HepG2 (cell line): ENCODE measurements around the gene TBX10. TPM values are rescaled to one million over a fixed set of nuclear protein-coding genes. Genes with fewer than 3 reads are reported as not detected.

Source experiments
- ATAC-seq: fragments of 200-7000 bp; cut with Tn5 transposase; 3 replicates; pipeline ENCODE4 v1.9.1; 2020; ENCODE audit warnings: mild to moderate bottlenecking, moderate library complexity
- BruUV-seq: library from RNA; stranded (reverse); fragments of 400-500 nt; replicated peaks from 2 replicates; lab custom pipeline; 2021; lab: Mats Ljungman, UMichigan
- CTCF ChIA-PET: fragments of 300-600 bp; formaldehyde crosslinking; extraction: SDS; loops from one replicate; lab custom pipeline; 2021; ENCODE audit warnings: low total read pairs, inconsistent platforms, low intra/inter-chr PET ratio; lab: Yijun Ruan, JAX
- POLR2A ChIA-PET: fragments of 350-600 bp; sonication (Branson Sonifier 250); formaldehyde crosslinking; loops from one replicate; lab custom pipeline; 2020; ENCODE audit warnings: antibody characterized with exemption, inconsistent platforms; lab: Yijun Ruan, JAX
- DNase-seq: peaks from one replicate; pipeline ENCODE4 v3.0.0-alpha.2; 2015; ENCODE audit warnings: low spot score
- FAIRE-seq: peaks from 3 replicates; lab custom pipeline; 2011; peaks lifted over from hg19 to GRCh38; lab: Jason Lieb, UNC
- H2AFZ ChIP-seq: one replicate; pipeline ENCODE4 v1.6.1; 2011; ENCODE audit warnings: low read length, inconsistent platforms
- H3K27ac ChIP-seq: fragments of 300-600 bp; 3 replicates; pipeline ENCODE4 v1.8.0; 2011; ENCODE audit warnings: mixed run types, mild to moderate bottlenecking, mixed read lengths, low read length, inconsistent platforms; ENCODE audit not compliant: insufficient read depth; ENCODE audit errors: extremely low read length
- H3K27me3 ChIP-seq, 2 experiments: fragments of 200-600 bp in 1 of 2; 2 replicates in 1 of 2; 3 replicates in 1 of 2; pipeline versions ENCODE4 v1.6.0 to v1.8.0; 2011; ENCODE audit warnings: low read length in 2 of 2, mild to moderate bottlenecking in 2 of 2, moderate library complexity in 2 of 2, inconsistent platforms in 1 of 2; ENCODE audit not compliant: insufficient read depth in 2 of 2, control insufficient read depth in 1 of 2
- H3K36me3 ChIP-seq, 2 experiments: fragments of 200-600 bp in 1 of 2; replicated peaks in 1 of 2; 2 replicates in 1 of 2; 3 replicates in 1 of 2; pipeline versions ENCODE4 v1.5.1 to v1.8.0; 2011; ENCODE audit warnings: low read length in 2 of 2, inconsistent platforms in 1 of 2; ENCODE audit not compliant: insufficient read depth in 2 of 2, control insufficient read depth in 1 of 2
- H3K4me1 ChIP-seq: 2 replicates; pipeline ENCODE4 v1.5.1; 2012; ENCODE audit warnings: low read length, inconsistent platforms; ENCODE audit not compliant: insufficient read depth
- H3K4me2 ChIP-seq: 2 replicates; pipeline ENCODE4 v1.6.0; 2011; ENCODE audit warnings: low read depth, low read length, inconsistent platforms
- H3K4me3 ChIP-seq, 3 experiments: fragments of 200-600 bp in 1 of 3; sonication (generic), shearing (Covaris generic) in 1 of 3; replicated peaks in 1 of 3; 2 replicates each; pipeline ENCODE4 v1.5.1; 2011 to 2016; ENCODE audit warnings: low read length in 3 of 3, inconsistent platforms in 2 of 3, low read depth in 2 of 3, mild to moderate bottlenecking in 2 of 3, control low read depth in 1 of 3, mixed read lengths in 1 of 3; ENCODE audit not compliant: insufficient read depth in 1 of 3
- H3K79me2 ChIP-seq: one replicate; pipeline ENCODE4 v1.6.1; 2011; ENCODE audit warnings: low read length, inconsistent platforms; ENCODE audit not compliant: insufficient read depth
- H3K9ac ChIP-seq: 2 replicates; pipeline ENCODE4 v1.6.0; 2011; ENCODE audit warnings: mild to moderate bottlenecking, low read depth, low read length, inconsistent platforms; ENCODE audit not compliant: insufficient read depth
- H3K9me3 ChIP-seq: 2 replicates; pipeline ENCODE4 v1.5.1; 2012; ENCODE audit warnings: mild to moderate bottlenecking, low read length
- H4K20me1 ChIP-seq: 2 replicates; pipeline ENCODE4 v1.6.0; 2011; ENCODE audit warnings: inconsistent platforms, mild to moderate bottlenecking, low read length, moderate library complexity; ENCODE audit not compliant: insufficient read depth
- AKNA ChIP-seq: sonication (generic); formaldehyde crosslinking; IDR thresholded peaks from 2 replicates; pipeline ENCODE4 v1.4.0; 2020; ENCODE audit warnings: missing genetic modification reagents, borderline replicate concordance
- DNMT3B ChIP-seq: conservative IDR thresholded peaks from 2 replicates; pipeline ENCODE4 v1.6.1; 2016; ENCODE audit warnings: missing biosample characterization, control low read depth
- EZH2 ChIP-seq: conservative IDR thresholded peaks from 2 replicates; pipeline ENCODE4 v1.6.1; 2012; ENCODE audit warnings: mild to moderate bottlenecking, low read depth, low read length, moderate library complexity
- IKZF1 ChIP-seq: fragments of 450-650 bp; IDR thresholded peaks from 2 replicates; pipeline ENCODE4 v1.7.1; 2016
- KDM2A ChIP-seq: sonication (generic); formaldehyde crosslinking; IDR thresholded peaks from 2 replicates; pipeline ENCODE4 v1.4.0; 2020; ENCODE audit warnings: low read depth, missing genetic modification reagents, borderline replicate concordance
- MXD3 ChIP-seq: IDR thresholded peaks from 2 replicates; pipeline ENCODE4 v1.6.1; 2016; ENCODE audit warnings: mild to moderate bottlenecking, missing biosample characterization, missing genetic modification reagents
- NFIC ChIP-seq: IDR thresholded peaks from 2 replicates; pipeline ENCODE4 v1.6.1; 2012; ENCODE audit warnings: mild to moderate bottlenecking, low read length, inconsistent platforms
- ONECUT2 ChIP-seq: sonication (generic); formaldehyde crosslinking; IDR thresholded peaks from 2 replicates; pipeline ENCODE4 v1.4.0; 2020; ENCODE audit warnings: missing genetic modification reagents
- SKIL ChIP-seq: sonication (generic); formaldehyde crosslinking; IDR thresholded peaks from 2 replicates; pipeline ENCODE4 v1.8.0; 2022; ENCODE audit warnings: missing genetic modification reagents, mild to moderate bottlenecking, moderate library complexity, borderline replicate concordance
- SRF ChIP-seq: IDR thresholded peaks from 2 replicates; pipeline ENCODE4 v1.6.1; 2011; ENCODE audit warnings: mild to moderate bottlenecking, low read depth, low read length, moderate library complexity
- STAG1 ChIP-seq: sonication (generic); formaldehyde crosslinking; IDR thresholded peaks from 2 replicates; pipeline ENCODE4 v1.4.0; 2020; ENCODE audit warnings: missing genetic modification reagents
- ZNF512B ChIP-seq: sonication (generic); formaldehyde crosslinking; IDR thresholded peaks from 2 replicates; pipeline ENCODE4 v1.5.1; 2020; ENCODE audit warnings: missing genetic modification reagents, mild to moderate bottlenecking, borderline replicate concordance
- ZNF550 ChIP-seq: sonication (generic); formaldehyde crosslinking; IDR thresholded peaks from 2 replicates; pipeline ENCODE4 v1.4.0; 2020; ENCODE audit warnings: mild to moderate bottlenecking, missing genetic modification reagents, borderline replicate concordance
- ZNF567 ChIP-seq: sonication (generic); formaldehyde crosslinking; IDR thresholded peaks from 2 replicates; pipeline ENCODE4 v1.8.1; 2023; ENCODE audit warnings: mild to moderate bottlenecking, missing genetic modification reagents, borderline replicate concordance
- ZNF720 ChIP-seq: sonication (generic); formaldehyde crosslinking; IDR thresholded peaks from 2 replicates; pipeline ENCODE4 v1.4.0; 2020; ENCODE audit warnings: missing genetic modification reagents
- WGBS: methylation state at CpG from one replicate; pipeline ENCODE4 v1.1.6; 2017; ENCODE audit warnings: low lambda C conversion rate; 5-methylcytosine and 5-hydroxymethylcytosine counted together
- in situ Hi-C: cut with HindIII; loops from 2 replicates; pipeline ENCODE4 v1.10.0; 2017; ENCODE audit warnings: low pct_unique_long_range_greater_than_20kb; ENCODE audit not compliant: extremely low pct_ligation_motif_present
- intact Hi-C: fragments of 100-400 bp; cut with micrococcal nuclease; formaldehyde crosslinking; loops from one replicate; pipeline ENCODE4 v1.10.0; 2022; ENCODE audit not compliant: unreplicated experiment
- polyA plus RNA-seq, 8 experiments: library from polyadenylated mRNA; depleted of rRNA in 3 of 8; stranded (reverse) in 7 of 8; unstranded in 1 of 8; fragments of >200 nt; fragmentation: Illumina TruSeq in 4 of 8; extraction: Trizol in 4 of 8; gene quantifications; 2 replicates each; pipeline versions ENCODE4 v1.2.1 to v1.2.3, GENCODE V29; 2011 to 2016; ENCODE audit warnings: low read depth in 4 of 8, missing spikeins in 1 of 8, mixed read lengths in 1 of 8; ENCODE audit not compliant: insufficient read depth in 1 of 8
- total RNA-seq, 5 experiments: library from RNA; depleted of rRNA; stranded (reverse); fragments of >200 nt; fragmentation: Illumina TruSeq; extraction: Trizol; gene quantifications; 2 replicates each; pipeline ENCODE4 v1.2.3, GENCODE V29; 2016; ENCODE audit warnings: low read depth in 1 of 5

Gene TBX10
- total and polyA plus RNA-seq, 2 of the 13 experiments (the other 11 are each of a cell fraction or from before 2014, with no cell fraction given): 0.27 to 1.7 TPM

GRCh38 chr11:67599149-67599548 is 40.4 kb downstream of the TBX10 start:
- ChIA-PET CTCF (no interaction called here), POLR2A (no interaction called here)
- Histone ChIP-seq H3K4me3 (no peak overlapping the region), H3K27me3 (peaks cover 0 to 2% of the 10 kb centered on the region in 2 experiments; a peak in 1 of 5 replicates), H3K4me1 (peaks cover under 1% of the 10 kb centered on the region; the same call in 1 of the 2 replicates), H4K20me1 (no peaks in the 10 kb centered on the region), H3K79me2 (no peaks in the 10 kb centered on the region), H3K9me3 (peaks cover 6% of the 10 kb centered on the region; the same call in 1 of the 2 replicates), H3K27ac (no peak overlapping the region), H2AFZ (no peak overlapping the region), H3K9ac (no peak overlapping the region), H3K36me3 (no peaks in the 10 kb centered on the region), H3K4me2 (no peak overlapping the region)
- FAIRE-seq: no peak
- TF ChIP-seq ZNF550 (no peak), ZNF567 (CRISPR knock-in tag) (no peak), KDM2A (CRISPR knock-in tag) (no peak), ZNF512B (no peak), MXD3 (CRISPR knock-in tag) (no peak), IKZF1 (no peak), DNMT3B (CRISPR knock-in tag) (no peak), SKIL (no peak), SRF (no peak), STAG1 (CRISPR knock-in tag) (no peak), EZH2 (no peak), ONECUT2 (CRISPR knock-in tag) (no peak), AKNA (CRISPR knock-in tag) (no peak), ZNF720 (CRISPR knock-in tag) (no peak), NFIC (no peak)
- intact Hi-C loops (no loop called here), in situ Hi-C loops (no loop called here)
- no peak for DNase-seq
- no peak for ATAC-seq
- BruUV-seq: no TSS peak
- 0% methylated on average over 1 of the region's 1 CpG for WGBS
